H7 (cell line): ENCODE results near the gene AHDC1. TPM values are rescaled to one million over a fixed set of nuclear protein-coding genes. Genes with fewer than 3 reads are reported as not detected.
"Not testable (repeated sequence)": the region's sequence is repeated elsewhere in the genome, so short reads cannot be mapped to it uniquely, and the experiment has no call there.

Experiments used
- DNase-seq: peaks from one replicate; pipeline ENCODE4 v3.0.0; 2012
- H3K27me3 ChIP-seq: 2 replicates; pipeline ENCODE4 v1.6.0; 2011; ENCODE audit warnings: mild to moderate bottlenecking, low read length; ENCODE audit not compliant: control insufficient read depth, insufficient read depth
- H3K36me3 ChIP-seq: replicated peaks from 2 replicates; pipeline ENCODE4 v1.5.1; 2011; ENCODE audit warnings: low read length; ENCODE audit not compliant: control insufficient read depth, insufficient read depth
- H3K4me3 ChIP-seq: 2 replicates; pipeline ENCODE4 v1.5.1; 2011; ENCODE audit warnings: low read depth, mild to moderate bottlenecking, control low read depth, low read length, moderate library complexity; ENCODE audit not compliant: insufficient read depth
- total RNA-seq: library from RNA; depleted of rRNA; stranded (reverse); fragments of >200 nt; shearing (Covaris generic); gene quantifications from 2 replicates; pipeline ENCODE4 v1.2.3, GENCODE V29; 2014; rRNA removed

The AHDC1 gene
- 8.8 and 11.2 TPM in 2 replicates for total RNA-seq

- peak within 1 kb of the TSS; percentile 96 for H3K4me3 ChIP-seq
- H3K27me3 ChIP-seq: no peaks in the 10 kb centered on the region
- H3K36me3 ChIP-seq: no peaks in the 10 kb centered on the region; the same call in 1 of the 2 replicates
- DNase-seq: peak; percentile 96
These were observed at the start of gene AHDC1 for GRCh38 chr1:27603681-27604578. AHDC1 (minus strand) TSS chr1:27604144; CDS start chr1:27552115, 52,029 bp downstream.

GRCh38 chr1:27652111-27652864 lies 48.3 kb upstream of the AHDC1 start:
- Histone ChIP-seq H3K4me3 (no peak overlapping the region), H3K36me3 (no peaks in the 10 kb centered on the region), H3K27me3 (no peaks in the 10 kb centered on the region)
- no peak for DNase-seq

GRCh38 chr1:27650539-27651175 lies 46.7 kb upstream of the AHDC1 start:
- peak; percentile 46 for DNase-seq
- no peaks in the 10 kb centered on the region for H3K36me3 ChIP-seq

GRCh38 chr1:27650171-27650538 lies 46.2 kb upstream of the AHDC1 start:
- Histone ChIP-seq H3K4me3 (no peak overlapping the region), H3K36me3 (no peaks in the 10 kb centered on the region), H3K27me3 (no peaks in the 10 kb centered on the region; the same call in 1 of the 2 replicates)
- no peak for DNase-seq

More at GRCh38 chr1:27650539-27651175, 46.7 kb upstream of the AHDC1 start:
- Histone ChIP-seq H3K4me3 (no peak overlapping the region), H3K27me3 (no peaks in the 10 kb centered on the region; the same call in 1 of the 2 replicates)

- DNase-seq: no peak
- Histone ChIP-seq H3K27me3 (no peaks in the 10 kb centered on the region; the same call in 1 of the 2 replicates), H3K36me3 (no peaks in the 10 kb centered on the region), H3K4me3 (no peak overlapping the region)
These were observed 45.3 kb upstream of the AHDC1 start for GRCh38 chr1:27649306-27649635.

- Histone ChIP-seq H3K27me3 (no peaks in the 10 kb centered on the region; the same call in 1 of the 2 replicates), H3K36me3 (no peaks in the 10 kb centered on the region), H3K4me3 (no peak overlapping the region)
- DNase-seq: no peak
These were observed 44.8 kb upstream of the AHDC1 start for GRCh38 chr1:27648602-27649305.

- H3K27me3 ChIP-seq: no peaks in the 10 kb centered on the region; the same call in 1 of the 2 replicates
- H3K36me3 ChIP-seq: no peaks in the 10 kb centered on the region
- H3K4me3 ChIP-seq: no peak overlapping the region
- DNase-seq: no peak
These were observed 43.4 kb upstream of the AHDC1 start for GRCh38 chr1:27647328-27647727.

GRCh38 chr1:27646676-27647075 lies 42.7 kb upstream of the AHDC1 start:
- no peak overlapping the region for H3K4me3 ChIP-seq
- DNase-seq: no peak
- no peaks in the 10 kb centered on the region; the same call in 1 of the 2 replicates for H3K27me3 ChIP-seq
- no peaks in the 10 kb centered on the region for H3K36me3 ChIP-seq

GRCh38 chr1:27645071-27645415 lies 41.1 kb upstream of the AHDC1 start:
- Histone ChIP-seq H3K4me3 (no peak overlapping the region), H3K36me3 (no peaks in the 10 kb centered on the region), H3K27me3 (no peaks in the 10 kb centered on the region; the same call in 1 of the 2 replicates)
- DNase-seq: no peak

GRCh38 chr1:27644369-27645070 lies 40.6 kb upstream of the AHDC1 start:
- H3K36me3 ChIP-seq: no peaks in the 10 kb centered on the region
- no peaks in the 10 kb centered on the region; the same call in 1 of the 2 replicates for H3K27me3 ChIP-seq
- no peak overlapping the region for H3K4me3 ChIP-seq
- DNase-seq: no peak

GRCh38 chr1:27643600-27644368 lies 39.8 kb upstream of the AHDC1 start:
- H3K36me3 ChIP-seq: no peaks in the 10 kb centered on the region
- no peaks in the 10 kb centered on the region; the same call in 1 of the 2 replicates for H3K27me3 ChIP-seq
- no peak overlapping the region for H3K4me3 ChIP-seq
- DNase-seq: peak; percentile 84

GRCh38 chr1:27640514-27640913 lies 36.6 kb upstream of the AHDC1 start:
- H3K4me3 ChIP-seq, H3K27me3 ChIP-seq, DNase-seq, H3K36me3 ChIP-seq: not testable (repeated sequence)

GRCh38 chr1:27638805-27639204 lies 34.9 kb upstream of the AHDC1 start:
- no peak for DNase-seq
- H3K36me3 ChIP-seq: no peaks in the 10 kb centered on the region
- H3K27me3 ChIP-seq: peaks cover 19% of the 10 kb centered on the region
- H3K4me3 ChIP-seq: no peak overlapping the region
